Occipital lobe (tissue), 2 donors: Measurements from ENCODE around the gene GMEB2. TPM values are rescaled to one million over a fixed set of nuclear protein-coding genes. Genes with fewer than 3 reads are reported as not detected.
"Not testable (repeated sequence)": the region's sequence is repeated elsewhere in the genome, so short reads cannot be mapped to it uniquely, and the experiment has no call there.

Experiments used
- DNase-seq: peaks from one replicate; lab custom pipeline; 2025; lab: John Stamatoyannopoulos, UW
- total RNA-seq: library from RNA; depleted of rRNA; stranded (reverse); fragments of >200 nt; gene quantifications from one replicate; pipeline ENCODE4 v1.2.3, GENCODE V29; 2014

The GMEB2 gene
- total RNA-seq, result 6.9 TPM

GRCh38 chr20:63626424-63627128 is at the start of gene GMEB2:
Gene GMEB2 (minus strand): TSS chr20:63627101. CDS start chr20:63619397, 7,704 bp downstream.
- peak; percentile 85 for DNase-seq

DNA sequence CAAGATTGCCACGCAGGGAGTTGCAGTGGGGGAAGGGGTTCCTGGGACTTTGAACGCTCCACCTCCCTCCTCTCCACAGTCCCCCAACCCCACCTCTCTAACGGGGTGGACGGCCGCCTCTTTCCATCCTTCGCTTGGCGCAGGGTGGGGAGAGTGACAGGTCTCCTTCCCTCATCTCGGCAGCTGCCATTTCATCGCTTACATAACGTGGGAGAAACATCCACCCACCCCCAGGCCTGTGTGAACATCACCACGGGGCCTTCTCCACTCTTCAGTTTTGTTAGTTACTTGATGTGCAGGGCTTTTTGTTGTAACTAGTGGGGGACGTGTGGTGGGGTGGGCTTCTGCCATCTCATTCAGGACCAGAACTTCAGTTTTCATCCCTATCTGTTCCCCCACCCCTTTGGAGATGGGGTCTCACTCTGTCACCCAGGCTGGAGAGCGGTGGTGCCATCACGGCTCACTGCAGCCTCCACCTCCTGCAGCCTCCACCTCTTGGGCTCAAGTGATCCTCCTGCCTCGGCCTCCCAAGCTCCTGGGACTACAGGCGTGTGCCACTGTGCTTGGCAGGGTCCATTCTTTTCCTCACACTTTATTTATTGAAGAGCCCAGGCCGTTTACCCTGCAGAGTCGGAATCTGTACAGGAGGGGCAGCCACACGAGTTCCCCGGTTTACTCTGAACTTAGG is 48.9 kb upstream of the GMEB2 start:
- no peak for DNase-seq

DNA sequence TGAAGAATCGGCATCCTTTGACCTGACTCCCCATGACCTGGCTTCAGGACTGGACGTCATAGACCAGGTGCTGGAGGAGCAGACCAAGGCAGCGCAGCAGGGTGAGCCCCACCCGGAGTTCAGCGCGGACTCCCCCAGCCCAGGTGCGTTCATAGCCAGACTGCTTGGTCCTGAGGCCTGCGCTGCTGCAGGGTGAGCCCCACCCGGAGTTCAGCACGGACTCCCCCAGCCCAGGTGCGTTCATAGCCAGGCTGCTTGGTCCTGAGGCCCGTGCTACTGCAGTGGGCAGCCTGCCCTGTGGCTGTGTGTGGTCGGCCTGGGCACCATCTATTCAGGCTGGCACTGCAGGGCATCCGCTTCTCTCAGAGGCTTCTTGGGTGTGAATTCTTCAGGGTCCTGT is 47.0 kb upstream of the GMEB2 start:
- no peak for DNase-seq

DNA sequence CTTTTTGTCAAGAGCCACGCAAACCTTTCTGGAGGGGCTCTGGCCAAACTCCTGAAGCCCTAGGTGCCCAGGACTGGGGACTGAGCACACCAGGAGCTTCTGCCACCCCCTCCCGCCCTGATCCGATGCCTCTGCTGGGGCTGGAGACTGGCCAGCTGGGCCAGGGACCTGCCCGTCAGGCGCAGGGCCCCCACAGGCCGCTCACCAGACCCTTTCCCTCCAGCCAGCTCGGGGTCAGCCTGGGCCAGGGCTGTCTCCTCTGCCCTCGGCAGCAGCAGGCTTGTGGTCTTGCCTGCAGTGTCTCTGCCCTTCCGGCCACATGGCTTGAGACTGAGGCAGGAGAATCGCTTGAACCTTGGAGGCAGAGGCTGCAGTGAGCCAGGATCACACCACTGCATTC is 45.8 kb upstream of the GMEB2 start:
- no peak for DNase-seq

DNA sequence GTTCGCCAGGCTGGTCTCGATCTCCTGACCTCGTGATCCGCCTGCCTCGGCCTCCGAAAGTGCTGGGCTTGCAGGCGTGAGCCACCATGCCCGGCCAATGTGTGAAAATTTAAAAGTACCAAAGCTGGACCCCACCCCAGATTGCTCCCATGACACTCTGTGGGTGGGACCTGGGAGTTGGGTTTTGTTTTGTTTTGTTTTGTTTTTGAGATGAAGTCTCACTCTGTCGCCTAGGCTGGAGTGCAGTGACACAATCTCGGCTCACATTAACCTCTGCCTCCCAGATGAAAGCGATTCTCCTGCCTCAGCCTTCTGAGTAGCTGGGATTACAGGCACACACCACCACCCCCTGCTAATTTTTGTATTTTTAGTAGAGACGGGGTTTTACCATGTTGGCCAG is 44.8 kb upstream of the GMEB2 start:
- DNase-seq, result not testable (repeated sequence)

- DNase-seq, result no peak
Measured at GRCh38 chr20:63668351-63668750, 41.5 kb upstream of the GMEB2 start.

GRCh38 chr20:63667858-63668257 is 41.0 kb upstream of the GMEB2 start:
- no peak for DNase-seq

DNA sequence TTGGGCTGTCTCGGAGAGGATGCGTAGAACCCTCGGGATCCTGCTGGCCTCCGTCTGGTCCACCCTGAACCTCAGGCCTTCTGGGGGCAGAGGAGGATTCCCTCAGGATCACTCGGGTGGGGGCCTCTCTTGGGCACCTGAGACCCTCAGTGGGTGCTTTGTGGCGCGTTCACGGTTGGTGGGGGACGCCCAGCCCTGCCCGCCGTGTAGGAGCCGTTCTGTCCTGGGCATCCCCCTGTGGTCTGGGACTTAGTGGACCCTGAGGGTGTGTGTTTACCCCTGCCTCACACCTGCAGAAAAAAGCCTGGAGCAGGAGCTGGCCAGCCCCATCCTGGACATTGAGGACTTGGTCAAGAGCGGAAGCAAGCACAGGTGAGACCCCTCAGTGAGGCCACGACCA is 38.8 kb upstream of the GMEB2 start:
- no peak for DNase-seq

DNA sequence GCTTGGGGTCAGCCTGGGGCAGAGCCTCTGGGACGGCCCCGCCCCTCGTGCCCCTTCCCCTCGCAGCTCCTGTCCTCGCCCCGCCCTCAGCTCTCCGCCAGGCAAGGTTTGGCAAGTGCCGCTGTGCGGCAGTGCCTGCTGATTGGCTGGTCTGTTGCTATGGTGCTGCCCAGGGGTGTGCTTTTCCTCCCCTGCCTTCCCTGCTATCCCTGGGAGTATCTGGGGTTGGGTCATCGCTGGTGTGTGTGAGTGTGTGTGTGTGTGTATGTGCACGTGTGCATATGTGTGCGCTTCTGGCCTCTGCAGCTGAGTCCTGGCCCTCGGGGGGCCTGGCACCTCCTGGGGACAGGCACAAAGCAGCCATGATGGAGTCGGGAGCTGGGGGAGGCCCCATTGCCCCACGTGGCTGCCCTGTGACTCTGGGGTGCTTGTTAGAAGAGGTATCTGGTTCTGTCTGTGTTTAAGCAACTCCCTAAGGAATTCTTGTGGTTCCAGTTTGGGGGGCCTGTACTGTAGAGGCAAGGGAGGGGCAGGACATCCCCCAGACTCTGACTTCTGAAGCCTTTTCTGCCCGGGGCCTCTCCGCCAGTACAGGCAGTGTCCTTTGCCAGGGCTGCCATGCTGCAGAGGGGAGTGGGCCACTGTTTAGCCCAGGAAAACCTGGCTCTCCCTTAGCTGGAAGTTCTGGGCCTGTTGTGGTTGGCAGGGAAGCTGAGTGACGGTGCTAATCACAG is 38.1 kb upstream of the GMEB2 start:
- peak; percentile 61 for DNase-seq

DNA sequence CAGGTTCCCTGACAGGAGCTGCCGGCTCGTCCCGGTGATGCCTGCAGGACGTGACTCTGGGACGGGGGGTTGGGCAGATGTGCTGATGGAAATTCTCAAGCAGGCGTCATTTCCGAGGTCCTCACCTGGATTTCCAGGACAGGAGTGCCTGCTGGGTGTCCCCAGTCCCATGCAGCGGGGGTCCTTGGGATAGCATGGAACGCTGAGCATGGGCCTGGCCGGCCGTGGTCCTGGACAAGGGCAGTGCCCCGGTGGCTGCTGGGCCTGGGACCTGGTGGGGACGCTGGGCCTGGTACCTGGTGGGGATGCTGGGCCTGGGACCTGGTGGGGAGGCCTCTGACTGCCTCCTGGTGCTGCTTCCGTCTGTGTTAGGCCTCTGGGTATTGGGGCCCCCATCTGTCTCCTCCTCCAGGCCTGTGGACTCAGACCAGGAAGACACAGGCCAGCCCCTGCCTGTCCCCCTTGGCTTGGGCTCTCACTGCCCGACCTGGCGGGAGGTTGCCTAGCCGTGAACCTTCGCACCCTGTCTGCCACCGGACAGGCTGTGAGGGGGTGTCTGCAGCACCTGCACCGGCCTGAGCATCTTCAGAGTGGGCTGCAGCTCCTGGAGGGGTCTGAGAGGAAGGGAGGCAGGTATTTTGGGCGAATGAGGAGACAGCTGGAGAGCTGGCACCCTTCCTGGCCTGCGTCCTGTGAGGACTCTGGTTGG is 37.4 kb upstream of the GMEB2 start:
- DNase-seq, result no peak

- no peak for DNase-seq
Measured at GRCh38 chr20:63663332-63664066, 36.6 kb upstream of the GMEB2 start.

- DNase-seq, result no peak
Measured at GRCh38 chr20:63662813-63663189, 35.9 kb upstream of the GMEB2 start.

GRCh38 chr20:63661959-63662812 is 35.3 kb upstream of the GMEB2 start:
- no peak for DNase-seq

- no peak for DNase-seq
Measured at GRCh38 chr20:63661108-63661507, 34.2 kb upstream of the GMEB2 start.

DNA sequence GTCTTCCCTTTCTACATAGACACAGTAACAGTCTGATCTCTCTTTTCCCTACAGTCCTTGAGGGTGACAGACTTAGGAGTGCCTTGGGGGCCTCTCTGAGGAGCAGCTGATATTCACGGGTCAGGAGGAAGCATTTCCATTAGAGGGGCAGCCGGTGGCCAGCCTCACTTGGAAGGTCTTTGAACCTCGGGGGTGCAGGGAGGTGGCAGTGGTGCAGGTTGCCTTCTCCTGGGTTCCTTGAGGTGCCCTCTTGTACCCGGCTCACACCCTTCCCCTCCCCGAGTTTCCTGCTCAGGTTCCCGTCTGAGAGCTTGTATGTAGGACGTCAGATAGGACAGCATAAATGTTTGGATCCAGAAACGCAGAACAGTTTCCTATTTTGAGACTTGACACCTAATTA is 33.7 kb upstream of the GMEB2 start:
- no peak for DNase-seq

GRCh38 chr20:63660174-63660573 is 33.3 kb upstream of the GMEB2 start:
- not testable (repeated sequence) for DNase-seq

DNA sequence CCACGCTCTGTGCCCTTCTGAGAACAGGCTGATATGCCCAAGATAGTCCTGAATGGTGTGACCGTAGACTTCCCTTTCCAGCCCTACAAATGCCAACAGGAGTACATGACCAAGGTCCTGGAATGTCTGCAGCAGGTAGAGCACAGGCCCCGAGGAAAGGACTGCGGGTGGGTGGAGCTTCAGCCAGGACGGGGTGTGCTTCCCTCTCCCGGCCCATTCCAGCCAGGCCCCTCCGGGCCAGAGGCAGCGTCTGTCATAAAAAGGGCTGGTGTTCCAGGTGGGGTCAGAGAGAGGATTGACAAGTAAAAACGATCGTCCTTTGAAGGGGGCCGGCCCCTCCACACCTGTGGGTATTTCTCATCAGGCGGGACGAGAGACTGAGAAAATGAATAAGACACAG is 32.5 kb upstream of the GMEB2 start:
- no peak for DNase-seq

GRCh38 chr20:63658749-63659187 is 31.9 kb upstream of the GMEB2 start:
- no peak for DNase-seq

GRCh38 chr20:63657937-63658748 is 31.2 kb upstream of the GMEB2 start, which contains the start of gene RTEL1:
Gene RTEL1 (plus strand): TSS chr20:63658312. CDS start chr20:63659403, 1,091 bp downstream.
- peak; percentile 91 for DNase-seq
